BJ (cell line): ENCODE data around the gene CHRM1. TPM values are rescaled to one million over a fixed set of nuclear protein-coding genes. Genes with fewer than 3 reads are reported as not detected.

Source experiments
- CTCF ChIA-PET: fragments of 350-600 bp; formaldehyde crosslinking; extraction: SDS; loops from one replicate; lab custom pipeline; 2021; ENCODE audit warnings: antibody characterized with exemption, inconsistent platforms; lab: Yijun Ruan, JAX
- POLR2A ChIA-PET: fragments of 300-600 bp; sonication (Branson Sonifier 250); formaldehyde crosslinking; extraction: SDS; loops from one replicate; lab custom pipeline; 2021; ENCODE audit warnings: antibody characterized with exemption; lab: Charles Lee
- DNase-seq: peaks from one replicate; pipeline ENCODE4 v3.0.0-alpha.2; 2011; ENCODE audit warnings: low read depth
- H3K27me3 ChIP-seq: 2 replicates; pipeline ENCODE4 v1.6.0; 2011; ENCODE audit warnings: low read length; ENCODE audit not compliant: control insufficient read depth, insufficient read depth
- H3K36me3 ChIP-seq: 2 replicates; pipeline ENCODE4 v1.5.1; 2011; ENCODE audit warnings: low read length; ENCODE audit not compliant: control insufficient read depth, insufficient read depth
- H3K4me3 ChIP-seq: 2 replicates; pipeline ENCODE4 v1.5.1; 2011; ENCODE audit warnings: low read depth, mild to moderate bottlenecking, control low read depth, low read length
- polyA minus RNA-seq: library from RNA; depleted of rRNA, polyadenylated mRNA; stranded (reverse); fragments of >200 nt; gene quantifications from 2 replicates; pipeline ENCODE4 v1.2.3, GENCODE V29; 2011; rRNA and poly(A)+ RNA removed
- polyA plus RNA-seq: library from polyadenylated mRNA; depleted of rRNA; stranded (reverse); fragments of >200 nt; gene quantifications from 2 replicates; pipeline ENCODE4 v1.2.3, GENCODE V29; 2011; rRNA removed
- TF ChIP-seq, protein P1 (sequence below): IDR thresholded peaks from 2 replicates; pipeline ENCODE4 v1.5.1; 2011; ENCODE audit warnings: low read depth, mild to moderate bottlenecking, control low read depth, inconsistent platforms, low read length, moderate library complexity; ENCODE audit not compliant: insufficient read depth

CHRM1 gene, protein sequence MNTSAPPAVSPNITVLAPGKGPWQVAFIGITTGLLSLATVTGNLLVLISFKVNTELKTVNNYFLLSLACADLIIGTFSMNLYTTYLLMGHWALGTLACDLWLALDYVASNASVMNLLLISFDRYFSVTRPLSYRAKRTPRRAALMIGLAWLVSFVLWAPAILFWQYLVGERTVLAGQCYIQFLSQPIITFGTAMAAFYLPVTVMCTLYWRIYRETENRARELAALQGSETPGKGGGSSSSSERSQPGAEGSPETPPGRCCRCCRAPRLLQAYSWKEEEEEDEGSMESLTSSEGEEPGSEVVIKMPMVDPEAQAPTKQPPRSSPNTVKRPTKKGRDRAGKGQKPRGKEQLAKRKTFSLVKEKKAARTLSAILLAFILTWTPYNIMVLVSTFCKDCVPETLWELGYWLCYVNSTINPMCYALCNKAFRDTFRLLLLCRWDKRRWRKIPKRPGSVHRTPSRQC
- not detected in 2 replicates for polyA plus RNA-seq
- polyA minus RNA-seq, result not detected in 2 replicates

DNA sequence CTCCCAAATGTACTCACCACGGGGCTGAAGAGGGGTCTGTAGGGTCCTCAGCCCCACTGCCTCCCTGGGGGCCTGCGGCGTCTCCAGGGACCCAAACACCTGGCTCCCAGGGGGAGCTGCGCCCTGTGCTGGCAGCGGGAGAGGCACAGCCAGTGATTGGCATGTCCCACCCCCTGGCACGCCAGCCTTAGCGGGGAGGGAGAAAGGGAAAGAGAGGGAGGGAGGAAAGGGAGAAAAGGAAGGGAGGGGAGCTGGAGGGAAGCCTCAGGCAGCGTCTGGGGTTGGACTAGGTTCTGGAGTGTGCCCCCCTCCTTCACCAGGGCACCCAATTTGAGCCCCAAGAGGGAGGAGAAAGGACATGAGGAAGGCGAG is at the start of gene CHRM1:
TSS of gene CHRM1 (minus strand) at position 163 of the 372 bp plus-strand sequence. CDS start 10,263 bp downstream, outside the sequence.
- Histone ChIP-seq H3K27me3 (peaks cover 17% of the 10 kb centered on the region), H3K36me3 (no peaks in the 10 kb centered on the region), H3K4me3 (no peak within 1 kb of the TSS)
- TF ChIP-seq, protein P1, sequence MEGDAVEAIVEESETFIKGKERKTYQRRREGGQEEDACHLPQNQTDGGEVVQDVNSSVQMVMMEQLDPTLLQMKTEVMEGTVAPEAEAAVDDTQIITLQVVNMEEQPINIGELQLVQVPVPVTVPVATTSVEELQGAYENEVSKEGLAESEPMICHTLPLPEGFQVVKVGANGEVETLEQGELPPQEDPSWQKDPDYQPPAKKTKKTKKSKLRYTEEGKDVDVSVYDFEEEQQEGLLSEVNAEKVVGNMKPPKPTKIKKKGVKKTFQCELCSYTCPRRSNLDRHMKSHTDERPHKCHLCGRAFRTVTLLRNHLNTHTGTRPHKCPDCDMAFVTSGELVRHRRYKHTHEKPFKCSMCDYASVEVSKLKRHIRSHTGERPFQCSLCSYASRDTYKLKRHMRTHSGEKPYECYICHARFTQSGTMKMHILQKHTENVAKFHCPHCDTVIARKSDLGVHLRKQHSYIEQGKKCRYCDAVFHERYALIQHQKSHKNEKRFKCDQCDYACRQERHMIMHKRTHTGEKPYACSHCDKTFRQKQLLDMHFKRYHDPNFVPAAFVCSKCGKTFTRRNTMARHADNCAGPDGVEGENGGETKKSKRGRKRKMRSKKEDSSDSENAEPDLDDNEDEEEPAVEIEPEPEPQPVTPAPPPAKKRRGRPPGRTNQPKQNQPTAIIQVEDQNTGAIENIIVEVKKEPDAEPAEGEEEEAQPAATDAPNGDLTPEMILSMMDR, result no peak
- POLR2A ChIA-PET, result interaction anchor here (0.6 kb wide), 1 partner anchor 1981 kb away, joined by 3 read pairs; no protein-coding TSS in a partner anchor
- CTCF ChIA-PET, result interaction anchor here (7.1 kb wide), 1 partner anchor 15 kb away, joined by 40 read pairs; no protein-coding TSS in a partner anchor
- DNase-seq, result no peak

DNA sequence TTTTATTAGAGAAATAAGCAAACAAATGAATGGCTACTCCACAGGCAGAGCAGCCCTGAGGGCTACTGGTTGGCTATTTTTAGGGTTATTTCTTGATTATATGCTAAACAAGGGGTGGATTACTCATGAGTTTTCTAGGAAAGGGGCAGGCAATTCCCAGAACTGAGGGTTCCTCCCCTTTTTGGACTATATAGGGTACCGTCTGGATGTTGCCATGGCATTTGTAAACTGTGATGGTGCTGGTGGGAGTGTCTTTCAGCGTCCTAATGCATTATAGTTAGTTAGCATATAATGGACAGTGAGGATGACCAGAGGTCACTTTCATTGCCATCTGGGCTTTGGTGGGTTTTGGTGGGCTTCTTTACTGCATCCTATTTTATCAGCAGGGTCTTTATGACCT is 44.4 kb upstream of the CHRM1 start:
- H3K4me3 ChIP-seq, result no peak overlapping the region
- TF ChIP-seq, protein P1, result no peak
- POLR2A ChIA-PET, result no interaction called here
- CTCF ChIA-PET, result no interaction called here
- no peaks in the 10 kb centered on the region for H3K27me3 ChIP-seq
- H3K36me3 ChIP-seq, result no peaks in the 10 kb centered on the region
- no peak for DNase-seq

DNA sequence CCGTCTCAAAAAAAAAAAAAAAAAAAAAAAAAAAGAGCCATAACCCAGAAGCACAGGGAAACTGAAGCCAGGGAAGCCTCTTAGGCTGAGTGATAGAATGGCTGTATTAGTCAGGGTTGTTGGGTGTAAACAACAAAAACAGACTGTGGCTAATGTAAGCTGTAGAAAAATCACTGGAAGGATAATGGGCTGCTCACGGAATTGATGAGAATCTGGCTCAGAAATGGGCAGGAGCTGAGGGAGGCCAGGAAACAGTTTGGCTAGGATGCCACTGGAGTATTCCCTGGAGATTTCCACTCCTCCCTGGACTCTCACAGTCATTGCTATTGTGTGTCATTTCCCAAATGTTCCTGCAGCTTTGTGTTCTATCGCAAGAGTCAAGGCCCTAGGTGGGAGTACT is 41.2 kb upstream of the CHRM1 start:
- no peaks in the 10 kb centered on the region for H3K36me3 ChIP-seq
- no peak overlapping the region for H3K4me3 ChIP-seq
- no peak for DNase-seq
- no peaks in the 10 kb centered on the region for H3K27me3 ChIP-seq
- POLR2A ChIA-PET, result no interaction called here
- CTCF ChIA-PET, result interaction anchor here (0.6 to 1.1 kb wide), 2 partner anchors 60 to 61 kb away, joined by 3 read pairs; no protein-coding TSS in a partner anchor
- TF ChIP-seq, protein P1, result no peak

DNA sequence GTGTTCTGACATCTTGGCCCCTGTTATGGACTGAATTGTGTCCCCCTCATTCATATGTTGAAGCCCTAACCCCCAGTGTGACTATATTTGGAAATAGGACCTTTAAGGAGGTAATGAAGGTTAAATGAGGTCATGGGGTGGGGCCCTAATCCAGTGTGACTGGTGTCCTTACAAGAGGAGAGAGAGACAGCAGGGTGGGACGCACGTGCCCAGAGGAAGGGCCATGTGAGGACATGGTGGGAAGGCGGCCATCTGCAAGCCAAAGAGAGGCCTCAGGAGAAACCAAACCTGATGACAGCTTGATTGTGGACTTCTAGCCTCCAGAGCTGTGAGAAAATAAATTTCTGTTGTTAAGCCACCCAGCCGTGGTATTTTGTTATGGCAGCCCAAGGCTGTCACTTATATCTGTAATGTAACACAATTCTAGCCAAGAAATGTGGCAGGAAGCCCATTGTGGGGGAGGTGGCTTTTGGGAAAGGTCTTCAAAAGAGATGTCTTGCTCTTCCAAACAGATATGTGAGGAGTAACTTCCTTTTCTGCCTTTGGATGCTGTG is 39.9 kb upstream of the CHRM1 start:
- TF ChIP-seq, protein P1, result no peak

DNA sequence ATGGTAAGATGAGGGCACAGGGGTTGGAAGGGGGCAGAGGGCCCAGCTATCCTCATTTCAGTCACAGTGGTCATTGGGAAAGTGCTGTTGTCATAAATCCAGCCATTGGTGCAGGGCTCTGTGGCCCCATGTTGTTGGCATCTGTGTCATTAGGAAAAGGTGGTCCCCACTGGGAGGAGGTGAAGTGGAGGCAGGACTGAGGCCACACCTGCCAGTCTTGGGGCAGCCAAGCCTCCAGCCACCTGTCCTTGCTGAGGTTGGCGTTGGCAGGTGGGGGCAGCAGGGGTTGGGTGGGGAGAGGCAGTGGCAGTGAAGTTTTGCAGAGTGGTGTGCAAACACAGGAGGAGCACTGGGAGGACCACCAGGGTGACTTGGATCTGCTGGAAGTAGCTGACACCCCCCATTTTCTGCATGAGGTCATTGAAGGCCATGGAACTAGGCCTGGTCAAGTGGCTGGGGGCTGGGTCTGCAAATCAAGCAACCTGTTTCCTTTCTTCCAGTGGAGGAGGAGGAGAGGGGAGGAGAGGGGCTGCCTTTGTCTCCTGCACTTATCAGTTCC is 38.3 kb upstream of the CHRM1 start:
- no peaks in the 10 kb centered on the region for H3K36me3 ChIP-seq
- peaks cover 1% of the 10 kb centered on the region for H3K27me3 ChIP-seq
- TF ChIP-seq, protein P1, result no peak
- no peak for DNase-seq
- ChIA-PET POLR2A (no interaction called here), CTCF (no interaction called here)
- H3K4me3 ChIP-seq, result no peak overlapping the region

More for the DNA sequence above, 39.9 kb upstream of the CHRM1 start:
- Histone ChIP-seq H3K4me3 (no peak overlapping the region), H3K36me3 (no peaks in the 10 kb centered on the region), H3K27me3 (no peaks in the 10 kb centered on the region; the same call in 1 of the 2 replicates)
- no peak for DNase-seq
- POLR2A ChIA-PET, result no interaction called here
- CTCF ChIA-PET, result no interaction called here
